Stimulated activated CD4-positive, alpha-beta T cell treated with anti-CD3 and anti-CD28 coated beads, TNF-alpha, amount 100 ng/mL, for 48 hours (primary cell): Measurements from ENCODE around the gene SLC26A8.

ENCODE experiments used
- DNase-seq, 3 donors: peaks; one replicate each; pipeline ENCODE4 v3.0.0-alpha.2; 2020; ENCODE audit warnings: low read depth in 3 of 3

Gene SLC26A8

DNA sequence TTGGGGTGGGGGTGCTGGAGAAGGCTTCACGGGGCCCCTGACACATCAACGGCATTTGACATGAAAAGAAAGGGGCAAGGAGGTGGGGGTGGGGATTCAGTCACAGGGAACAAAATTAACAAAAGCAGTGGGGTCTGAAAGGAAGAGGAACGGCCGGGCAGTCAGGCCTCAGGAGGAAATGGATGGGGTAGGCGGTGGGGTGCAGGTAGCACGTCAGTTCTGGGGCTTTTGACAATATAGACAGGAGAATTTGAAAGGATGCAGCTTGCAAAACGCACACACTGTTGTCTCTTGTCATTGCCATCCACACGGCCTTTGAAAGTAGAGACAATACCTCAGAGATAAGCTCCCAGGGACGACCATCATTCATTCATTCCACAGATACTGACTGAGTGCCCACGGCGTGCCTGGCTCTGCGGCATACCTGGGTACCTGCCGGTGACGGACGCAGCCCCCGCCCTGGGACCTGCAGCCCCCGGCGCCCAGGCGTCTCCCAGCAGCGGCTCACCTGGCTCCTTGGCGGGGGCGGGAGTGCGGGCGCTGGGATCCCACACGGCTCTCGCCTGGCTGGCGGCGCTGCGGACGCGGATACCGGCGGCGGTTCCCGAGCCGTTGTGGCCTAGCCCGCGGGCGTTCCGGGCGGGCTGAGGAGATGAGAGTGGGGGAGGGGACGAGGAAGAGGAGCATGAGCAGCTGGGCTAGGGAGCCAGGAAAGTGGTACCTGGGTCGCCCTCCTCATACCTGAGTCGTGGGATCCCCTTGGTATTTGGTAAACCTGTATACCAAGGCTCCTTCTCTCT lies at the start of gene SLC26A8:
Gene SLC26A8, minus strand, starts transcription at position 646 of the 800 bp plus-strand sequence. CDS start 4,934 bp downstream, outside the sequence.
- no peak for DNase-seq

- no peak for DNase-seq
Observed at GRCh38 chr6:36073587-36073986, 49.1 kb upstream of the SLC26A8 start.

DNA sequence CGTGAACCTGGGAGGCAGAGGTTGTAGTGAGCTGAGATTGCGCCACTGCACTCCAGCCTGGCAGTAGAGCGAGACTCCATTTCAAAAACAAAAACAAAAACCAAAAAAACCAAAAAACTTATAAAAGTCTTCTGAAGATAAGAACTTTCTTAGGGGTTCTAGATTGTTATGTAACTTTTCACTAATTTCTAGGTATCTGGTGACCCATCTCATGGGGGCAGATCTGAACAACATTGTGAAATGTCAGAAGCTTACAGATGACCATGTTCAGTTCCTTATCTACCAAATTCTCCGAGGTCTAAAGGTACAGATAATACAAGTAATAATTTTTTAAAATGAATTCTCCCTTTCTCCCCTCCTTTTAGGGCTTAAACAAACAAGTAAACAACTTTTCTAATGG lies 48.2 kb upstream of the SLC26A8 start:
- DNase-seq, result no peak

- DNase-seq, result no peak
Observed at GRCh38 chr6:36071714-36072113, 47.3 kb upstream of the SLC26A8 start.

DNA sequence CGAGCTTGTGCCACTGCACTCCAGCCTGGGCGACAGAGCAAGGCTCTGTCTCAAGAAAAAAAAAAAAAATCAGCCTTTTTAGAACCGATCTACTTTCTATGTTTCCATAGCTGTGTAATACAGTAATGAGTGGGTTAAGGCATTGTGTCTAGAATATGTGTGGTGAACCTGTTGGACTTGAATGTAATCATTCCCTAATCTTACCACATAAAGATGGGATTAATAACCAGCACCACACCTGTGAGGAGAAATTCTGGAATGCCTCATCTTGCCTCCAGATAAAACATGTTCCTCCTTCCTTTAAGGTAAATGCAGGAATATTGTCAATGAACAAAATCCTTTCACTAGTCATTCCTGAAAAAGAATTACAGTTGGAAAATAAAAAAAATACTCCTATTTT lies 46.8 kb upstream of the SLC26A8 start:
- no peak for DNase-seq

DNA sequence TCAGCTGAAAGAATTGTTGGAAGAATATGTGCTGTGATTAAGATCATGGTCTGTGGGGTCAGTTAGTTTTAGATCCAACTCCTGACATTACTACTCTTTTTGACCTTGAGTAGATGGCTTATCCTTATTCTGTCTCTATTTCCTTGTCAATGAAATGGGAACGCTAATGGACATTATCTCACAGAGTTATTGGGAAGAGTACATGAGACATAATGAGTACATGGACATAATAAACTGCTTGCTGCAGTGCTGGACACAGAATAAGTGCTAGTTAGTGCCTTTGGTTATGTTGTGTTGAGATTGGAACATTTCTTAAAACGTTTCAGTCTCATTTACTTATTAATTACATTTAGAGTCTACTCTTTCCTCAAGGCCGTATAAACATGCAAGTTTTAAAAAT lies 45.8 kb upstream of the SLC26A8 start:
- DNase-seq, result no peak

DNA sequence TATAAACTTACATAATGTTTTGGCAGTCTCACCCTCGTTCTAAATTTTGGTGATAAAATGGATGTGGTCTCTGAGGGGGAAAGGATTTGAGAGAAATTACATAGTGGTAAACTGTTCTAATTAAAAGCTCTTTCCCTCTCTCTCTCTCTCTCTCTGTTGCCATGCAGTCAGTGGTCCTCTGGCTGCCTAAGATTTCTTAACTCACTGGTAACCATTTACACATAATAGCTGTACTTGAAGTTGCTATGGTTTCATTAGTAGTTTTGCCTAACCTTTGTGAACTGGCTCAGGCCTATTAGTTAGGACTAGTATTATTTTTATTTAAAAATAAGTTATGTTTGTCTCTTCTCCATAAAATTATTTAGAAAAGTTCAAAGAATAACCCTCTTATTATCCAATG lies 45.1 kb upstream of the SLC26A8 start:
- no peak for DNase-seq

DNA sequence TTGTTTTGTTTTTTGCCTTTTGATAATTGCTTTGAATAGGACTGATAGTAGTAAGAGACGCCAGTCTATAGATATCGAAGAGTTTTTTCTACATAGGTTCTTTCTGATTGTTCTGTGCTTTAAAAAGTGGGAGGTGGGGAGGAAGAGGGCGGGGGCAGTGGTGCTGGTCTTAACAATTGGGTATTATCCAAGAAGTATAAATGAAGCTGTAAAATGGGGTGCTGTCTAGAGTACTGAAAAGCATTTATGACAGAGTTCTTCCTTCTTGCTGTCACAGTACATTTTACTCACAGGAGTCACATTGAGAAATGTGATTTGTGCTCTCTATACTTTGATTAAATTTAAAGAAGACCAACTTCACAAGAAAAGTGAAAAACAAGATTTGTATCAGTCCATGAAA lies 44.1 kb upstream of the SLC26A8 start:
- no peak for DNase-seq

GRCh38 chr6:36068012-36068392 lies 43.6 kb upstream of the SLC26A8 start:
- no peak for DNase-seq

- DNase-seq, result no peak
Observed at GRCh38 chr6:36067374-36068011, 43.1 kb upstream of the SLC26A8 start.

GRCh38 chr6:36066817-36067216 lies 42.4 kb upstream of the SLC26A8 start:
- no peak for DNase-seq

- no peak for DNase-seq
Observed at GRCh38 chr6:36065916-36066315, 41.5 kb upstream of the SLC26A8 start.

DNA sequence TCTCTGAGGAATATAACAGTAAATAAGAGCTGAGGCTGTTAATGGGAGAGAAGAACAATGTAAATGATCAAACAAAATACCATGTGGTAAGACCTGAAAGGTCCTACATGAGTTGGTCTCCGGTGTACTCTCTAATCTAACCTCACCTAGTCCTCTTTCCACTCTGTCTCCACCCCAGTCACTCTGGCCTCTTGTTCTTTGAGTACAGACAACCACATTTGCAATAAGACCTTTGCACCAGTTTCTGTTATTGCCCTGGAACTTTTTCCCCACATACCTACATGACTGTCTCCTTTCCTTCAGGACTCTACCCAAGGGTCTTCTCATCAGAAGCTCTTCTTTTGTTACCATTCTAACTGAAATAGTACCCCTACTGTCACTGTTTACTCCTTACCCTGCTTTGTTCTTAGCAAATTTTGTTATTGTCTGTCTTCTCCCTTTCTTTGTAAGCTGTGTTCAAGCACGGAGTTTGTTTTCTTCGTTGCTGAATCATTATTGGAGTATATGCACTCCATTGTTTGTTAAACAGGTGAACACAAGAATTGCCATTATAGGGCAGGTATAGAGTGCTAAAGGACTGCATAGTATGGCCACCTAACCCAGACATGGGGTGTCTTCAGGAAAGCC lies 40.4 kb upstream of the SLC26A8 start:
- DNase-seq, result no peak

DNA sequence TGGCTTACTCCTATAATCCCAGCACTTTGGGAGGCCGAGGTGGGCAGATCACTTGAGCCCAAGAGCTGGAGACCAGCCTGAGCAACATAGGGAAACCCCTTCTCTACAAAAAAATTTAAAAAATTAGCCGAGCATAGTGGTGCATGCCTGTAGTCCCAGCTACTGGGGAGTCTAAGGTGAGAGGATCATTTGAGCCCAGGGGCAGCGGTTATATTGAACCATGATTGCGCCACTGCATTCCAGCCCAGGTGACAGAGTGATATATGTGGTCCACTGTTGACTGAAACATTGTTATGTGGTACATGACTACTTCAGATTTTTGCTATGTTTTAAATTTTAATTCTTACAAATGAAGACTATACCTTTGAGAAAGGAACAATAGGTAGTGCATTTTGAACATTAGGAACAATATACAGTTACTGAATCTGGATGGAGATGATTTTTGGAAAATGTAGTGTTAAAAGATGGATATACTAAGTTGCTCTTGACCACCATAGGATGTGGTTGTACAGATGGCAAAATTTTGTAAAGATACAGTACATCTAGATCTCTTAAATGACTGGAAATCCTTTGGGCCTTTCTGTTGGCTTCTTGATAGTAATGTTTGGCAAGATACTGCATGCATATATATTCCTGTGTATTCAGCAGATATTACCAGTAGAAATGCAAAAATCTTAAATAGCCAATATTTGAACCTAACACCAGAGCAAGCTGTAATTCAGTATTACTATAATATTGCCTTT lies 39.0 kb upstream of the SLC26A8 start:
- DNase-seq, result no peak

DNA sequence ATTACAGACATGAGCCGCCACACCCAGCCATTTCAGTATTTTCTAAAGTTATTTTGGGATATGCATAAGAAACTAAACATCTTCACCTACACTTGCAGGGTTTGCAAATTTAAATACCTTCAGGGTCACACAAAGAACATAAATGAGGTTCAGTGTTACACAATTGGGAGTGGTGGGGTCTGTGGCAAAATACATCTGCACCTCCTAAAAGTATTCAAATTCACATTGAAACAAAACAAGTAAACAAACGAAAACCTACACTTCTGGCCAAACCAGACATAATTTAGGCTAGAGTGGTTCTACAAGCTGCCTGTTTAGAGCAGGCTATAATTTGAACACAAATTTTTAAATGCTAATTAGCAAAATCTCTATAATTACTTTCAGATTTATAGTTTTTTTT lies 37.8 kb upstream of the SLC26A8 start:
- DNase-seq, result no peak

DNA sequence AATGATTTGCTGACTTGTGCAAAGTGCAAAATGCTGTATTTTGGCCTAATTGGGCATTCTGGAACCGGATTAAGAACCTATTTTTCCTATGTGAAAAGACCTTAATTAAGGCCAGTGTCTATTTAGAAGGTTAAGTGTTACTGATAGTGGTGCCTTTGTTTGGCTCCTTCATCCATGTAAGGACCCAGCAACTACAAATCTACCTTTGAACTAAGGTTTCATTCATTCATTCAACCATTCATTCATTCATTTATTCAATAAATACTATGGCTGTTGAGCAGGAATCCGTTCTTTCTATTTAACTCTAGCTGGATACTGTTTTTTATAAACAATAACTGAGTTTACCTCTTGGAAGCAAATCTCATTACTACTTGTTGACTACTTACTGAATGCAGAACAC lies 36.8 kb upstream of the SLC26A8 start:
- no peak for DNase-seq

- no peak for DNase-seq
Observed at GRCh38 chr6:36056178-36056577, 31.7 kb upstream of the SLC26A8 start.

GRCh38 chr6:36054956-36055355 lies 30.5 kb upstream of the SLC26A8 start:
- DNase-seq, result no peak

GRCh38 chr6:36054415-36054814 lies 30.0 kb upstream of the SLC26A8 start:
- DNase-seq, result no peak

DNA sequence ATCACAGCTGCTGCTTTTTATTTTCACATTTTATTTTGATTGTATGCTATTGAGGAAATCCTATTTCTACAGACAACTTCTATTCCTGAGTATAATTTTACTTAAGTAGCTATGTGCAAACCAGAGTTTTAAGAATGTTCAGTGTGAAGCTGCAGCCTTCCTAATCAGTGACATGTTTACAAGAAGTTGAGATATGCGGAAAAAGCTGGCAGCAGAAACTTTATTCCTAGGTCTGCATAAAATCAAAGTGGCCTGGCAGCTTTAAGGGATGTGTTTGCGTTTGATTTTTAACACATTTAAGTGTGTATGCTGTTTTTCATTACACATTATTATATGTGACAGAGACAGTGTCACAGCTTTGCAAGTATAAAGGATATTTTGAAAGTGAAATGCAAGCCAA lies 29.4 kb upstream of the SLC26A8 start:
- DNase-seq, result no peak

- no peak for DNase-seq
Observed at GRCh38 chr6:36052097-36052496, 27.7 kb upstream of the SLC26A8 start.

GRCh38 chr6:36050947-36051710 lies 26.7 kb upstream of the SLC26A8 start:
- no peak for DNase-seq
